ENCODE results near the gene SMG6.

SMG6 gene

DNA sequence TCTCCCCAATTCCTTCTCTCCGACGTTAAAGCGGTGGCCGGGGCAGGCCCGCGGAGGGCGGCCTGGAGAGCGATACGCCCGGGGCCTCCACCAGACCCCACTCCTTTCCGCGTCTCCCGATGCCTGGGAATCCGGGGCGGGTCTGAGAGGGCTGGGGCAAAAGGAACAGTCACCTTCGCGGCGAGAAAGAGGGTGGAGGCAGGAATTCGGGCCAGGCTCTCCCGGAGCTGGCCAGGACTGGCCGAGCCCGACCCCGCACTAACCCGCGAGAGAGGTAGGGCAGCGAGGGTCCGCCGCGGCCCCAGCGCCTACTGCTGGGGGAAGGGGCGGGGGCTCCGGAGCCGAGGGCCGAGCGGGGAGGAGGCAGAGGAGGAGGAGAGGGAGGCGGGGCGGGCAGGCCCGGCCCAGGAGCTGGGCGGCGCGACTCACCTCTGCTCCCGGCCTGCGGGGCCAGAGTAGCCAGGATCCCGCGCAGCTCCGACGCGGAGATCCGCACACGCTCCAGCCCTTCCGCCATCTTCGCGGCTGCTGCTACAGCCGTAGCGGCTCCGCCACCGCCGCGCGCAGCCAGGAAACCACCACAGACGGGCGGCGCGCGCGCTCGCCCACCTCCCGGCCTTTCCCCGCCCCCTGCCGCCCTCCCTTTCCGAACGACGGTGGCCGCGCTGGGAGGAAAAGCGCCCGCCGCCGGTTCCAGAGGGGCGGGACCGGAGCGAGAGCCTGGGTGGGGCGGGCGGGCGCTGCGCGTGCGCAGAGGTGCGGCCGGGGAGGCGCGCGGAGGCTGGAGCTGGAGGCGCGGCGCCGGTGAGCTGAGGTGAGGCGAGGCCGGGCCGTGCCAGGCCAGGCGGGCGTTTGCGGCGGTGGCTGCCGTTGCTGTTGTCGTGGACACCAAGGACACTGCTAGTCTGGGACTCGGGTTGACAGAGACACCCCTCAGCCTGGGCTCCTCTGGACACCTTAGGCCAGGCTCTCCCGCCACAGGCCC is at the start of gene SMG6, which contains the start of gene SRR:
Gene SMG6, minus strand, starts transcription at position 582 of the 985 bp plus-strand sequence. Its CDS starts 65 bp downstream, at position 517.
Gene SRR, plus strand, starts transcription at position 747 of the 985 bp plus-strand sequence. CDS start 11,611 bp downstream, outside the sequence.
- peak within 1 kb of the TSS; percentile 84 for H3K4me3 Mint-ChIP-seq
- no peaks in the 10 kb centered on the region for H3K9me3 Mint-ChIP-seq
- H3K27ac Mint-ChIP-seq = peak within 1 kb of the TSS; percentile 75
- H3K27me3 Mint-ChIP-seq = no peaks in the 10 kb centered on the region
- DNase-seq (ENCODE audit: low spot score in 2 of 2) (peak; percentile 84 to 92), ATAC-seq (ENCODE audit: low read depth) (peak; percentile 84)
- H3K4me1 Mint-ChIP-seq = peaks cover 20% of the 10 kb centered on the region
- peaks cover 8% of the 10 kb centered on the region for H3K36me3 Mint-ChIP-seq

- Mint-ChIP-seq H3K4me3 (no peak overlapping the region), H3K36me3 (no peaks in the 10 kb centered on the region), H3K4me1 (no peaks in the 10 kb centered on the region), H3K27me3 (no peaks in the 10 kb centered on the region), H3K27ac (no peak overlapping the region), H3K9me3 (no peaks in the 10 kb centered on the region)
- no peak for DNase-seq (ENCODE audit: low spot score in 2 of 2)
- no peak for ATAC-seq (ENCODE audit: low read depth)
Observed at GRCh38 chr17:2351269-2351668, 47.7 kb upstream of the SMG6 start.

DNA sequence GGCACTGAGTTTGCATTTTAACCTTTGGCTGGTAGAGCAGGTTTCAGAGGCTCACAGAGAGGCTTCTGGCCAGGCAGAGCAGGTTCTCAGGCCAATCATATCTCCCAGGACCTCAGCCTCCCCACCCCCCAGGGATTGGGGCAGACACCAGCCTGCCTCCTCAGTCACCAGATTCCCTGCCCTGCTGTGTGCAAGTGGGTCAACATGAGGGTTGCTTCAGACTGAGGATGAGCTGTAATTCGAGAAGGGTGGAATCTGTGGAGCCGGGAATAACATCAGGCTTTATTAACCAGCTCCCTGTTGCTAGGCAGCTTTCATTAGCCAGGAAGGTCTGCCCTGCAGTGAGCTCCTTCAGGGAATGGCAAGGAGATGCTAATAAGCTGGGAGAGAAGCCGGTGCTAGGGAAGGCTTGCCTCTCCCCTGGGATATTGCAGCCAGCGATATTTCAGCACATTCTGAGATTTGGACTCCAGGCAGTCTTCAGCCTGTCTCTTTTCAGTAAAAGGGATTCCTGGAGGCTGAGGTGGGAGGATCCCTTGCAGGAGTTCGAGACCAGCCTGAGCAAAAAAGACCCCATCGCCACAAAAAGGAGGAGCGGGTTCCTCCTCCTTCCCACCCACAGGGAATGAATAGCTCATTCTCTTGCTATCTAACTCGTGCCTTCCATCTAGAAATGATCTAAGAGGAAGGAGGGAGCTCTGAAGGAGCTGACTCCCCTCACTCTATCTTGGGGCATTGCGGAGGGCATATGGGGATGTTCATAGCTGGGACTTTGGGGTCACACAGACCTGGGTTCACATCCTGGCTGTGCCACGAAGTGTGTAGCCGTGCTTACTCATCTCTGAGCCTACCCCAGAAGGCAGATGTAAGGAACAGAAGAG is 44.5 kb upstream of the SMG6 start:
- Mint-ChIP-seq H3K4me1 (no peaks in the 10 kb centered on the region), H3K27ac (no peak overlapping the region), H3K36me3 (peaks cover 5% of the 10 kb centered on the region), H3K4me3 (no peak overlapping the region), H3K9me3 (no peaks in the 10 kb centered on the region), H3K27me3 (no peaks in the 10 kb centered on the region)
- no peak for ATAC-seq (ENCODE audit: low read depth)
- no peak for DNase-seq (ENCODE audit: low spot score in 2 of 2)

DNA sequence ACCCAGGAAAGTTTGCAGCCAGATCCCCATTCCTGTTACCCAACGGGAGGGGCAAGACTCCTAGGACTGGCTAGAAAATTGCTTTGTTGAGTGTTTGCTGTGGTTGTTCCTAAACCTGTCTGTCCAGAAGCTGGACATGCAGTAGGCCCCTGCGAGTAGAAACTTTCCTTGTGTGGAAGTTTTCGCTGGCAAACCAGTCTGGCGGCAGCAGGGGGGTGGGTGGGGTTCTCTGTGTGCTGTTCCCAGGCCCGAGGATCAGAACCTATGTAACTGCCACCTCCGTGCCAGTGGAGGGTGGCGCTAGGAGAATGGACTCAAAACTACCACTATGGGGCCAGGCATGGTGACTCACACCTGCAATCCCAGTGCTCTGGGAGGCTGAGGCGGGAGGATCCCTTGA is 42.9 kb upstream of the SMG6 start:
- no peak overlapping the region for H3K27ac Mint-ChIP-seq
- no peaks in the 10 kb centered on the region for H3K4me1 Mint-ChIP-seq
- ATAC-seq (ENCODE audit: low read depth) (no peak), DNase-seq (ENCODE audit: low spot score in 2 of 2) (no peak)
- H3K9me3 Mint-ChIP-seq = no peaks in the 10 kb centered on the region
- peaks cover 9% of the 10 kb centered on the region for H3K36me3 Mint-ChIP-seq
- no peak overlapping the region for H3K4me3 Mint-ChIP-seq
- no peaks in the 10 kb centered on the region for H3K27me3 Mint-ChIP-seq

- Mint-ChIP-seq H3K4me1 (no peaks in the 10 kb centered on the region), H3K27me3 (no peaks in the 10 kb centered on the region), H3K4me3 (no peak overlapping the region), H3K36me3 (peaks cover 9% of the 10 kb centered on the region), H3K27ac (no peak overlapping the region), H3K9me3 (no peaks in the 10 kb centered on the region)
- ATAC-seq (ENCODE audit: low read depth) = no peak
- DNase-seq (ENCODE audit: low spot score in 2 of 2) = no peak
Observed at GRCh38 chr17:2344528-2344927, 40.9 kb upstream of the SMG6 start.

DNA sequence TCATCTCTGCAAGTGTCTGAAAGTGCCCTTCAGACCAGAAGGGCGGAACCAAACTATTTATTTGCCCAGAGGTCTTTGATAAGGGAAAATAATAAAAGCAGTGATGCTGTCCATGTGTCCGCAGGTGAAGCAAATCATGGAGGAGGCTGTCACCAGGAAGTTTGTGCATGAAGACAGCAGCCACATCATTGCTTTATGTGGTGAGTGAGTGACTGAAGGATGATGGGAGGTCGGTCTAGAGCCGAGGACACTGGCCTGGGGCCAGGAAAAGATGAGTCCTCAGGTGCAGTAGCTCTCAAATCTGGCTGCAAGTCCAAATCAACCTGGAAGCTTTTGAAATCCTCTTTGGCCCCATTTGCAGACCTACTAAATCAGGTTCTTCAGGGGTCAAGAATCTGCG is 39.8 kb upstream of the SMG6 start:
- H3K36me3 Mint-ChIP-seq = peaks cover 9% of the 10 kb centered on the region
- H3K9me3 Mint-ChIP-seq = no peaks in the 10 kb centered on the region
- H3K4me3 Mint-ChIP-seq = no peak overlapping the region
- H3K27me3 Mint-ChIP-seq = no peaks in the 10 kb centered on the region
- ATAC-seq (ENCODE audit: low read depth) (no peak), DNase-seq (ENCODE audit: low spot score in 2 of 2) (no peak)
- H3K4me1 Mint-ChIP-seq = peaks cover 1% of the 10 kb centered on the region
- no peak overlapping the region for H3K27ac Mint-ChIP-seq

DNA sequence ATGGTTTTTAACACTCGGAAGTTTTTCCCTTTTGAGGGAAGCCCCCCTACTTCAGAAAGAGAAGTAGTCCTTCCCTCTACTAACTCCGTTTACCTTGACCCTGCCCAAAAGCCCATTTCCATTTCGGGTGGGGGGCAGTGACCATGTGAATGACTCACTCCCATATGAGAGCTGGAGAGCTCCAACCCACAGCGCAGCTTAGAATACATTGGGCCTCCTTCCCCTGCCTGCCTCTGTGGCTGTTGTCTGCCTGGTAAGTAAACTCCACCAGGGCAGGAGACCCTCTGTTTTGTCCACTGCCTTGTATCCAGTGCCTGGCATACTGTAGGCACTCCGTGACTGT is 34.7 kb upstream of the SMG6 start:
- Mint-ChIP-seq H3K36me3 (peaks cover 9% of the 10 kb centered on the region), H3K9me3 (no peaks in the 10 kb centered on the region), H3K27ac (peak overlapping the region; percentile 69), H3K27me3 (no peaks in the 10 kb centered on the region), H3K4me1 (peaks cover 19% of the 10 kb centered on the region), H3K4me3 (peak overlapping the region; percentile 83)
- DNase-seq (ENCODE audit: low spot score in 2 of 2) (no peak), ATAC-seq (ENCODE audit: low read depth) (no peak)

DNA sequence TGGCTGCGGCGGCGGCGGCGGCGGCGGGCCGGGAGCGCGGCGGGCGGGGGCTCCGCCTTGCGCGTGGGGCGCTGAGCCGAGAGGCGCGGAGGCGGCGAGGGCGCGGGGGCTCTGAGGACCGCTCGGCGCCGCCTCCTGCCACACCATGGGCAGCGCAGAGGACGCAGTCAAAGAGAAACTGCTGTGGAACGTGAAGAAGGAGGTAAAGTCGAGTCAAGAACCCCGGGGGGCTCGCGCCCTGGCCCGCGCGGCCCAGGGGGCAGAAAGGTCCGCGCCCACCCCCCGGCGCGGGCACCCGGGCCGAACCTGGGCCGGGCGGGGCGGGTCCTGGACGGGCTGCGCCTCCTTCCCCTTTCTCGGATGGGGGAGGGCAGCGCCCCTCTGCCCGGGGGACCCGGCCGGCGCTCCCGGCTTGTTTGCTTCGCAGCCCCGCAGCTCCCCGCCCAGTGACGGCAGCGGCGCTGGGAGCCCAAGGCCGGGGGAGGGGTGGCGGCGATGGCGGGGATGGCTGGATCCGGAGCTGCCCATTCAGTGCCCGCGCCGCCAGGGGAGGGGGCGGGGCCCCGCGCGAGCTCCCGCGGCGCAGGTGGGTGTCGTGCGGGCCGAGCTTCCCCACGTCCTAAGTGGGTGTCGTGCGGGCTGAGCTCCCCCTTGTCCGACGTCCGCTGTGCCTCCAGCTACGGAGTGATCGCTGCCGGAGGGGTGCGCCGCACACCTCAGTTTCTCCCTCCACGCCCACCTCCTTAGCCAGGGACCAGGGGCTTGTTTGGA is 34.1 kb upstream of the SMG6 start:
- peak overlapping the region; percentile 69 for H3K27ac Mint-ChIP-seq

GRCh38 chr17:2336852-2337543 is 33.4 kb upstream of the SMG6 start, which contains the start of gene SGSM2:
Gene SGSM2, plus strand, starts transcription at chr17:2337501. Its CDS starts 188 bp downstream, at chr17:2337689.
- DNase-seq (ENCODE audit: low spot score in 2 of 2) = peak; percentile 32 to 57
- Mint-ChIP-seq H3K27ac (peak within 1 kb of the TSS; percentile 97), H3K36me3 (peaks cover 9% of the 10 kb centered on the region), H3K9me3 (no peaks in the 10 kb centered on the region), H3K4me1 (peaks cover 19% of the 10 kb centered on the region), H3K27me3 (no peaks in the 10 kb centered on the region), H3K4me3 (peak within 1 kb of the TSS; percentile 100)
- ATAC-seq (ENCODE audit: low read depth) = peak; percentile 62

More for the DNA sequence above, 34.1 kb upstream of the SMG6 start:
- ATAC-seq (ENCODE audit: low read depth) (peak; percentile 48), DNase-seq (ENCODE audit: low spot score in 2 of 2) (peak; percentile 32 to 55)
- Mint-ChIP-seq H3K4me1 (peaks cover 19% of the 10 kb centered on the region), H3K4me3 (peak overlapping the region; percentile 100), H3K27me3 (no peaks in the 10 kb centered on the region), H3K9me3 (no peaks in the 10 kb centered on the region), H3K36me3 (peaks cover 9% of the 10 kb centered on the region)

- H3K4me1 Mint-ChIP-seq = peaks cover 19% of the 10 kb centered on the region
- H3K9me3 Mint-ChIP-seq = no peaks in the 10 kb centered on the region
- peaks cover 5% of the 10 kb centered on the region for H3K36me3 Mint-ChIP-seq
- peak within 1 kb of the TSS; percentile 97 for H3K27ac Mint-ChIP-seq
- H3K27me3 Mint-ChIP-seq = no peaks in the 10 kb centered on the region
- ATAC-seq (ENCODE audit: low read depth) = peak; percentile 81
- peak within 1 kb of the TSS; percentile 100 for H3K4me3 Mint-ChIP-seq
- DNase-seq (ENCODE audit: low spot score in 2 of 2) = peak; percentile 76 to 78
Observed at GRCh38 chr17:2336215-2336851, 32.7 kb upstream of the SMG6 start, which contains the start of gene TSR1. Gene TSR1, minus strand, starts transcription at chr17:2336457. Its CDS starts 30 bp downstream, at chr17:2336427.

- H3K27ac Mint-ChIP-seq = peak overlapping the region; percentile 97
- no peak for ATAC-seq (ENCODE audit: low read depth)
- H3K4me3 Mint-ChIP-seq = peak overlapping the region; percentile 100
- peaks cover 5% of the 10 kb centered on the region for H3K36me3 Mint-ChIP-seq
- H3K9me3 Mint-ChIP-seq = no peaks in the 10 kb centered on the region
- DNase-seq (ENCODE audit: low spot score in 2 of 2) = no peak
- H3K27me3 Mint-ChIP-seq = no peaks in the 10 kb centered on the region
- peaks cover 19% of the 10 kb centered on the region for H3K4me1 Mint-ChIP-seq
Observed at GRCh38 chr17:2335726-2336214, 32.2 kb upstream of the SMG6 start.

GRCh38 chr17:2331303-2331702 is 27.7 kb upstream of the SMG6 start:
- H3K27ac Mint-ChIP-seq = no peak overlapping the region
- H3K9me3 Mint-ChIP-seq = no peaks in the 10 kb centered on the region
- peaks cover 15% of the 10 kb centered on the region for H3K4me1 Mint-ChIP-seq
- peaks cover 13% of the 10 kb centered on the region for H3K36me3 Mint-ChIP-seq
- DNase-seq (ENCODE audit: low spot score in 2 of 2) (no peak), ATAC-seq (ENCODE audit: low read depth) (no peak)
- no peak overlapping the region for H3K4me3 Mint-ChIP-seq
- no peaks in the 10 kb centered on the region for H3K27me3 Mint-ChIP-seq
